ENCODE data around the gene BCL11A.
A peak's percentile ranks its signal among the peaks of the same experiment; 100 is the strongest.

Gene BCL11A

DNA sequence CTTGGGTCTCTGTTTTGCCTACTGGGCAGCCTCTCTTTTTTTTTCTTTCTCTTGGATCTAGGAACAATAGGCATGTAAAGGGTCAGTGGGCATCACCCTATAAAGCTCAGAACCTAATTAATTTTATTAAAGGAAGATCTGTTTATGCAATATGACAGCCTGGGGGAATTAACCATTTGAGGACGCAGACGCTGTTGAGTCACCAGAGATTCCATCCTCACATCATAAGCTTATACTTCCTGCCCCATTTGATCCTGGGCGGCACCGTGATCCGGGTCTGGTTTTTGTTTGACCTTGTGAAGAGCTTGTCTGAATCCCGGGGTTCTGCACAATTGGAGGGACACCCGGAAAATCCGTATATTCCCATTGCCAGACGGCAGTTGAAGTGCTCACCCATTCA, 16.8 kb upstream of the BCL11A start:
- Mint-ChIP-seq H3K9me3 (no peaks in the 10 kb centered on the region), H3K27ac (no peak overlapping the region), H3K36me3 (ENCODE audit: low read depth) (no peaks in the 10 kb centered on the region), H3K27me3 (peaks cover 37% of the 10 kb centered on the region), H3K4me1 (ENCODE audit: low read depth) (no peaks in the 10 kb centered on the region), H3K4me3 (no peak overlapping the region)
- no peak for DNase-seq

DNA sequence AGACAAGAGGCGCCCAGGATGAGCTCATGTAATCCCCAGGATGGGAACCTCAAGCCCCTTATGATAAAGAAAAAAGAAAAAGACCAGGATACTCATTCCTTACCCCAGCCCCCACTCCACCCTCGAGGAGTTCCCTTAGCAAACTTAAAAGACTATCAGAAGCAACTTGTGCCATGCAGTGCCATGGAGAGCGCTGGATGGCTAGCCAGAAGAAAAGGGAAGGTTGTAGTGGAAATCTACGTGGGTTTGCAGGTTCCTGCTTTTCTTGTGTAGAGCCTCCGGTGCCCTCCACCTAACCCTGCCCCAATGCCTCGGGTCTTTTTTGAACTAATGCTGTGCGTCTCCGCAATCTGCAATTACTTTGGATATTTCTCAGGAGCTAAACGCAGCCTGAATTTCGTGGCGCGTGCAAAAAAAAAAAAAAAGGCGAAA, 16.2 kb upstream of the BCL11A start:
- H3K4me1 Mint-ChIP-seq (ENCODE audit: low read depth) = no peaks in the 10 kb centered on the region
- no peak overlapping the region for H3K4me3 Mint-ChIP-seq
- peaks cover 41% of the 10 kb centered on the region for H3K27me3 Mint-ChIP-seq
- H3K27ac Mint-ChIP-seq = no peak overlapping the region
- H3K36me3 Mint-ChIP-seq (ENCODE audit: low read depth) = no peaks in the 10 kb centered on the region
- H3K9me3 Mint-ChIP-seq = no peaks in the 10 kb centered on the region
- no peak for DNase-seq

DNA sequence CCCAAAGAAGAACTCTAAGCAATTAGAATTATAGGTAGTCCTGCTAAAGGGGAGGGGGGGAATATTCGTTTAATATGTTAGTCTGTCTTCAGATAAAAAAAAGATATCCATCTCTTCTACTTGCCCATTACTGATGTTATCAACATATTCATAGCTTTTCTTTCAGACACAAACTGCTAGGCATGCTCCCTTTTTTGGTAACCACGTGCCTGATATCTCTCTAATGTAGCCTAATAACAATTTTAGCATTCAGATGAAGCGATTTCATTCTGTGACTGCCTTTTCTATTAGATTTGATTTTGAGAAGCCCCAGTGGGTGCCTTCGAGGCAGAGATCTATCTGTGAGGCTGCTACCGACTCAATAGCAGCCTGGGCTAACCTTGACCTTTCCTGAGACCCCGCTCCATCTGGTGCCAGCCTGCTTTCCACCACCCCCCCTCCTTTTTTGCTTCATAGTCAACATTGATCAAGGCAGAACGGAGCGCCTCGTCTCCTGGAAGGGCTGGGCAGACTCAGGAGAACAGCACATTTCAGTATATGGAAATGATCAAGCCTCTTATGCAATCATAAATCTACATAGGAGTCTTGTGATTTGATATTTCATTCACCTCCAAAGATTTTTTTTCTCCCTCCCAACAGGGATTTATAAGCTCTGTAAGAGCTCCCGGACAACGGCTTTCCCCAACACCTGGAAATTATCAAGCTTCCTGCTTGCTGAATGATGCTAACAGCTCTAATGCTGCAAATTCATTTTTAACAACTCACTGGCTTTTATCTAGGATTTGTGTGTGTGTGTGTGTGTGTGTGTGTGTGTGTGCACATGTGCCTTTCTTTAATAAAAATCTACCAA, 14.7 kb upstream of the BCL11A start:
- Mint-ChIP-seq H3K9me3 (no peaks in the 10 kb centered on the region), H3K4me3 (no peak overlapping the region), H3K4me1 (ENCODE audit: low read depth) (no peaks in the 10 kb centered on the region), H3K27ac (no peak overlapping the region), H3K36me3 (ENCODE audit: low read depth) (no peaks in the 10 kb centered on the region), H3K27me3 (peaks cover 48% of the 10 kb centered on the region)
- DNase-seq = no peak

DNA sequence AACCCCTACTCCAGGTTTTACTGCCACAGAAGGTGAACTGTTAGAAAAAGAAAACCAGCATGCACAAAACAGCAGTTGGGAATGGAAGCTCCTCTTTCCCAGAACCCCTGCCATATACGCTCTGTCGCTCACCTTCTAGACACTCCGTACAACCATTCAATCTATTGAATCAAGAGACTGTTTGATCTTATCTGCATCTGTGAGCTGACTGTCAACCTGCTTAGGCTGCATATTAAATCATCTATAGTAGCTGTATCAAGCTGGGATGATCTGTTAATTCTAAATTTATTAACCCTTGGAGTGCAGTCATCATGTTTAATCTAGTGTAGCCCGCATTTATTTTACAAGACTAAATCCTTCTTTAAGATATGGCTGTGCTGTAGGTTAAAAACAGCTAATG, 13.6 kb upstream of the BCL11A start:
- Mint-ChIP-seq H3K4me1 (ENCODE audit: low read depth) (no peaks in the 10 kb centered on the region), H3K36me3 (ENCODE audit: low read depth) (no peaks in the 10 kb centered on the region), H3K27ac (no peak overlapping the region), H3K4me3 (no peak overlapping the region), H3K9me3 (no peaks in the 10 kb centered on the region), H3K27me3 (peaks cover 50% of the 10 kb centered on the region)
- DNase-seq = no peak

DNA sequence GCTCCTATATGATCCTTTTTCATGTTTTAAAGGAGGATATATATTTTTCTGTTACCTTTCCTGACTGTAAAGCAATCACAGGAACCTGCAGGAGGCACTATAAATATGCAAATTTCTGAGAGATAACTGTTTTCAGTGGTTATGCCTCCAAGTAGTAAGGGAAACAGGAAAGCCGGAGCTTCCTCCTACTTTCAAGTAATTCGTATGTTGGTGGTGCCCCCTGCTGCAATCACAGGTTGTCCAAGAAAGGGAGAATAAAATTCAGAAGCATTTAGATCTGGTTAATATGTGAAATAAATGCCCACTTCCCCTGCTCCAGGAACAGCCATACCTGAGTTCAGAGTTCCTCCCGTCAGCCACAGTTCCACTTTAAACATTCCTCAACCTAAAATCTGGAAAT, 12.0 kb upstream of the BCL11A start:
- H3K4me1 Mint-ChIP-seq (ENCODE audit: low read depth) = no peaks in the 10 kb centered on the region

DNA sequence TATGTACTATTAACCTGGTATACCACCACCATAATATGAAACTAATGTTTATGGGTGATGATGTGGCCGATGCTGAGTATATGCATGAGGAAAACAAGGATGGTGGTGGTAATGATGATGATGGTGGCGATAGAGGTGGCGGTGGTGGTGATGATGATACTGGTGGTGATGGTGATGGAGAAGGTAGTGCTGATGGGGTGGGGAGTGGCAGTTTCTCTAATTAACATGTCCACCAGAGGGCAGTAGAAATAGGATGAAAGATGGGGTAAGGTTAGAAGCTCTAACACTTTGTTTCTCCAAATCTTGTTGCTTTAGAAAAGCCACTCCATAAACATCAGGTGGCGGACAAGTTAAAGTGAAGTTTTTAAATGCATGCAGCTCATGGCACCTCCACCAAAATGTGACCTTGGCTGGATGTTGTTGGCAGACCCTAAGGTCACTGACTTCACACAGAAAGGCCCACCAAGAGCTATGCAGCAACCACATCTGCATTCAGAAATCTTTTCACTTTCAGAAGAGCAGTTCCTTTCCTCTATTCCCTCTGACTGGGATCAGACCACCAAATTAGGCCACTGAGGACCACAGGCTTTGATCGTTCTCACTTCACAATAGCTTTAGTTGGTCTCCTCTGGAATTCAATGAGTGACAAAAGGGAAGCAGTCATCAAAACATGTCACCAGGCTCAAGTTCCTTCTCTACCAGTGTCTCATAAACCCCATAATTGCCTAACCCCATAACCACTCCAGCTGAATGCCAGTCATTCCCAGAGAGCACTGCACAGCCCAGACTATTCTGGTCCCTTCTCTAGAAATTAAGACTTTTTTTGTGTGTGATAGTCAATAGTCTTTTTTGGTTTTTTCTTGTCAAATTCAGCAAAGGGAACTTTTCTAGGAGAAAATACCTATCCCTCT, 7.5 kb upstream of the BCL11A start:
- Mint-ChIP-seq H3K4me1 (ENCODE audit: low read depth) (peaks cover 15% of the 10 kb centered on the region), H3K9me3 (no peaks in the 10 kb centered on the region), H3K36me3 (ENCODE audit: low read depth) (no peaks in the 10 kb centered on the region), H3K27me3 (peaks cover 83% of the 10 kb centered on the region), H3K27ac (no peak overlapping the region), H3K4me3 (no peak overlapping the region)
- no peak for DNase-seq

More for the DNA sequence above, 12.0 kb upstream of the BCL11A start:
- no peak for DNase-seq
- H3K4me3 Mint-ChIP-seq = no peak overlapping the region
- H3K9me3 Mint-ChIP-seq = no peaks in the 10 kb centered on the region
- H3K27ac Mint-ChIP-seq = no peak overlapping the region
- peaks cover 55% of the 10 kb centered on the region for H3K27me3 Mint-ChIP-seq
- no peaks in the 10 kb centered on the region for H3K36me3 Mint-ChIP-seq (ENCODE audit: low read depth)

DNA sequence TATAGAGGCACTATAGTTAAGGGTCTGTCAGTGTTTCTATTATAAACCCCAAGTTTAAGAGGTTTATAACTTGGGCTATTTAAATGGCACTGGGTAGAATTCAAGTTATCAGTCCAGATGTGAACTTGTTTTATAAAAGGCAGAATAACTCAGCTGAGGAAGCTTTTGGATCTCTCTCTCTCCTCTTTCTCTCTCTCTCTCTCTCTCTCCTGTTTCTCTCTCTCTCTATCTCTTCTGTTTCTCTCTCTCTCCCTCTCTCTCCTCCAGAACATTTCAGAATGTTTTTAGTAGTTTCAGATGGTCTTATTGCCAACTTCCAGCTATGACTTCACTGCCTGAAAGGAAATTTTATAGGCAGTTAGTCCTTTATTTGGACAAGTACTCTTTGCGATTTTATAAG, 6.4 kb upstream of the BCL11A start:
- H3K27ac Mint-ChIP-seq = no peak overlapping the region
- peaks cover 24% of the 10 kb centered on the region for H3K4me1 Mint-ChIP-seq (ENCODE audit: low read depth)
- peaks cover 87% of the 10 kb centered on the region for H3K27me3 Mint-ChIP-seq
- H3K36me3 Mint-ChIP-seq (ENCODE audit: low read depth) = no peaks in the 10 kb centered on the region
- no peaks in the 10 kb centered on the region for H3K9me3 Mint-ChIP-seq
- DNase-seq = no peak
- no peak overlapping the region for H3K4me3 Mint-ChIP-seq

DNA sequence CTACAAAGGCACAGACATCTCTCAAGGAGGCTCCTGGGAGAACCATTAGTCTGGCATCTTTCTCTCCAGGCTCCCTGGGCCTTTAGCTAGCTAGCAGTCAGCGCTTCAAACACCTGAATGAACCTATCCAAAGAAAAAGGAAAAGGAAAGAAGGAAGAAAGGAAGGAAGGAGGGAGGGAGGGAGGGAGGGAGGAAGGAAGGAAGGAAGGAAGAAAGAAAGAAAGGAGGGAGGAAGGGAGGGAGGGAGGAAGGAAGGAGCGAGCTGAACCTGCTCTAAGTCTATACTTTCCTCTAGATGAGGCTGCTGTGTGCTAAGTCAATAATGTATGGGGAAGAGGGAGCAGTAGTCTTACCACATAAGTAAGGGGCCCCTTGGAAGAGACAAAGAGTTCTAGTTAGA, 5.1 kb upstream of the BCL11A start:
- H3K27ac Mint-ChIP-seq = no peak overlapping the region
- peaks cover 24% of the 10 kb centered on the region for H3K4me1 Mint-ChIP-seq (ENCODE audit: low read depth)
- H3K4me3 Mint-ChIP-seq = no peak overlapping the region
- no peaks in the 10 kb centered on the region for H3K9me3 Mint-ChIP-seq
- H3K27me3 Mint-ChIP-seq = peaks cover 80% of the 10 kb centered on the region
- no peaks in the 10 kb centered on the region for H3K36me3 Mint-ChIP-seq (ENCODE audit: low read depth)
- DNase-seq = no peak

DNA sequence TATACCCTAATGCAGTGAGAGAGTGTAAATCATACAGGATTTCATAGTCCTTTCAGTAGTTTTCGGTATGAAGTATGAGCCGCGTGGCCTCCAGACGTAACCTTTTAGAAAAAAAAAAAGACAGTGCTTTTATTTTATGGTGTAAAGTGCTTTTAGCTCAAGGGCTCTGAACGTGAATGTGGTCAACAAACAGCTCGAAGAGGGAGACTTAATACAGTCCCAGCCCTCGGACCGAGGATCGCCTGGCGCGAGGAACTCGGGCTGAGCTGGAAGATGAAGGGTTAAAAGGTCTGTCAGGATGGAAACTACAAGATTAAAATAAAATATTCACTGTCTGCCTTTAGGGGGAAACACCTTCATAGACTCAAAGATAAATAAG, 4.0 kb upstream of the BCL11A start:
- DNase-seq = no peak
- Mint-ChIP-seq H3K4me1 (ENCODE audit: low read depth) (peaks cover 29% of the 10 kb centered on the region), H3K36me3 (ENCODE audit: low read depth) (no peaks in the 10 kb centered on the region), H3K27ac (no peak overlapping the region), H3K9me3 (no peaks in the 10 kb centered on the region), H3K27me3 (peaks cover 81% of the 10 kb centered on the region), H3K4me3 (peak overlapping the region; percentile 47)

DNA sequence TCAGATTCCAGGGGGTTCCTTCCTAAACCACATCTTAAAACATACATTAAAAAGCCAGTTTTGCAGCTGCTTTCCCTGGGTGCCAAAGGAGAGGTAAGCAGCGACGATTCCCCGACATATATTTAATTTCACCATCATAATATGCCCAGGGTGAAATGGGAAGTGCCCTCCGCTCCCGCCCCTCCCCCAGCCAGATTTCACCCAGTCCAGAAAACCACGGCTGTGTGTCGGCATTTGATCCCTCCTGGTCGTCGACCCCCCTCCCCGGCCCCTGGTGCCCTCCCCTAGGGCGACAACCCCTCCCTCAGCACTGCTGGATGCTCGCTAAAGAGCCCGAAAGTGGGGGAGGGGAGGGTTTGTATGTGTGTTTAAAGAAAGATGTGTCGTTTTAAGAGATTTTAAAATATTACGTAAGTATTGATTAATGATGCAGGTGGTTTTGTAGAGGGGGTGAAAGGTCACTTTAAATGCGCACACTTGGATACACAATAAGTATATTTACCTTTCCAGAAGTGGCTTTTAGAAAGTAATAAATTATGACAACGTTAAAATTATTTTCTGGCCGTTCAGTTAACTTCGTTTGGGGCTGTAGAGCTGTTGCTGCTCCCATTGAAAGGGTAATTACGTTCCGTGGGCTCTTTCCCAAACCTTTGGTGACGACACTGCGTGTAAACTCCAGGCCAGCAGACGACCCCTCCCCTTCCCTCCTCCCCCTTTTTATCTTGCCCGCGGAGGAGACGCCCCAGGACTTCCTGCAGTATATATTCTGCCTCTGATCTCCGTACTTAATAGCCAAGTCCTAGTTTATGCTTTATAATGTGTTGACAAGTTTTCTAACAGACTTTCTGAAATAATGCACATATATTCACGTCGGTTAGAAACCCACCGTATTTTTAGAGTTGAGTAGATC, 3.4 kb upstream of the BCL11A start:
- Mint-ChIP-seq H3K9me3 (no peaks in the 10 kb centered on the region), H3K27me3 (peaks cover 81% of the 10 kb centered on the region), H3K4me1 (ENCODE audit: low read depth) (peaks cover 33% of the 10 kb centered on the region), H3K27ac (no peak overlapping the region), H3K36me3 (ENCODE audit: low read depth) (no peaks in the 10 kb centered on the region), H3K4me3 (peak overlapping the region; percentile 47)
- DNase-seq = no peak

DNA sequence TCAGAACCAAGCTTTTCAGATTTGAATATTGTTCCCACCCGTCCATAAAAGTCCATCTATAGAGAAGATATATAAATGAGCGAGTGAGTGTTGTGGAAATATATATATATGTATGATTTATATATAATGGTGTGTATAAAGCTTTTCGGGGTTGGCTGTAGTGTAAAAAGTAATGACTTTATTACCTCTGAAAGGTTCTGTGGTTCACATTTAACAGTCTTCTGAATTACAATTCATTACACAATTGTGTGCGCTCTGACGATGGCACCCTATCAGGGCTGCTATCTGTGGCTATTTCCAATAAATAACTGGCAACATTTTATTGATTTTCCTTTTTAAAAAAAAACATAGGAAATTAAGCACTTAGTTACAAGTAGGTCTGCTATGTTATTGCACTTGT, 2.7 kb upstream of the BCL11A start:
- DNase-seq = no peak
- Mint-ChIP-seq H3K4me3 (peak overlapping the region; percentile 3), H3K27me3 (peaks cover 80% of the 10 kb centered on the region), H3K27ac (no peak overlapping the region), H3K36me3 (ENCODE audit: low read depth) (no peaks in the 10 kb centered on the region), H3K4me1 (ENCODE audit: low read depth) (peaks cover 38% of the 10 kb centered on the region), H3K9me3 (no peaks in the 10 kb centered on the region)

DNA sequence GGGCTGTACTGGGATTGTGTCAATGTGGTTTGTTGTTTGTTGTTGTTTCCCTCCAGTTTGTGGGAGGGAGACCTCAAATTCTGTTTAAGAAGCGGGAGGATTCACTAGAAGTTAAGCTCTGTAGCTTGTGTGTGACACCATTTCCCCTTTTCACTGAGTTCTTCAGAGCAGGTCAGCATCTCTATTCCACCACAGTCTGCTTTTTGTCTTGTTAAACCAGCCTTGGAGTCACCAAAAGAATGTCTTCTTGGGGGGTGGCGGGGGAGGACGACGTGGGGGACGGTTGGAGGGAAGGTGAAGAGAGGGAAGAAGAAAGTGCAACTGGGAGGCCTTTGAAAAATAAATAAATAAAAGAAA, 2.3 kb upstream of the BCL11A start:
- DNase-seq = no peak
- Mint-ChIP-seq H3K9me3 (no peaks in the 10 kb centered on the region), H3K4me1 (ENCODE audit: low read depth) (peaks cover 40% of the 10 kb centered on the region), H3K4me3 (peak overlapping the region; percentile 75), H3K27me3 (peaks cover 79% of the 10 kb centered on the region), H3K27ac (no peak overlapping the region), H3K36me3 (ENCODE audit: low read depth) (no peaks in the 10 kb centered on the region)

DNA sequence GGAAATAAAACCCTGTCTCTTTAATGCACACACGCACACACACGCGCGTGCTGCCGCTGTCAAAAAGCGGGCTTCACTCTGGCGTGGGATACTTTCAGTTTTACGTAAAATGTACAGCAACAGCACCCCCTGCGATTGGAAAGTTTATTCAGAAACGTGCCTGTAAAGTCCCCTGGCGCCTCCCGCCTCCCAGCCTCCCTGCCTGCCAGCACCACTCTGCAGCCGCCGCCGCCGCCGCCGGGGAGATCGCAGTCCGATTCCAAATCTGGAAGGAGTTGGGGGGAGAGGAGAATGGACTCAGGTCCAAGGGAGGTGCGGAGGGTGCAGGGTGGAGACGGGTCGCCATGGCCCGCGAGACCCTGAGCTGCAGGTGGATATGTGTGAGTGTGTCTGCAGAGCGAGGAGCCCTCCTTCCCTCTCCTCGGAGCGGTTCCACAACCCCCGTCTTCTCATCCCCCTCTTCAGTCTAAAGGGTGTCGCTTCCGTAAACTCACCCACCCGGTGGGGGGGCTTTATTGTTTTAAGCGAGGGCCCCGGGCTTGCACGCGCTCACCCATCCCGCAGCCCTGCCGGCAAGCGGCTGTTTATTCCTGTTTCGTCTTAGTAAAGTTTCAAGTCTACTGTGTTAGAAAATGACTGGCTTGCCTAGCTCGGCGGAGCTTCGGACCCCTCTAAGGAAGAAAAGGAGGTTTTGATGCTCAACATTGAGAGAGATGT, 1.8 kb upstream of the BCL11A start:
- Mint-ChIP-seq H3K27ac (peak overlapping the region; percentile 35), H3K4me3 (peak overlapping the region; percentile 75), H3K4me1 (ENCODE audit: low read depth) (peaks cover 42% of the 10 kb centered on the region), H3K9me3 (no peaks in the 10 kb centered on the region), H3K36me3 (ENCODE audit: low read depth) (no peaks in the 10 kb centered on the region), H3K27me3 (peaks cover 78% of the 10 kb centered on the region)
- DNase-seq = peak; percentile 71

DNA sequence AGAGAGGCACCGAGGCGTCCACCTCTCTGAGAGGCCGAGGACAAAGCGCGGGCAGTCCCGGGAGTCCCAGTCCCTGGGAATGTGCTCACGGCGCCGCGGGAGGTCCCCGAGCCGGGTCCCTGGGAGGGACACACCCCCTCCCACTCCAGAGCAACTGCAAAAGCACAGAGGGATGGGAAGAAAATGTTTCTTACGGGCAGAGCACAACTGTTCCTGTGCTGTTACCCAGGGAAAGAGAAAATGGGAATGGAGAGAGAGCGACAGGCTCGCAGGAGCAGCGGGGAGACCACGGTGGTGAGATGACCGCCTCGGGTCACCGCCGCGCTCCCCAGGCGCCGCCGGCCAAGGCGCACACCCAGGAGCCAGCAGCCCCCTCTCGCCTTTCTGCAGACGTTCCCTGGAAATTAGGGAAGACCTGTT, 1.2 kb upstream of the BCL11A start:
- H3K4me1 Mint-ChIP-seq (ENCODE audit: low read depth) = peaks cover 48% of the 10 kb centered on the region
- H3K36me3 Mint-ChIP-seq (ENCODE audit: low read depth) = no peaks in the 10 kb centered on the region
- H3K27ac Mint-ChIP-seq = no peak overlapping the region
- H3K4me3 Mint-ChIP-seq = peak overlapping the region; percentile 75
- peaks cover 78% of the 10 kb centered on the region for H3K27me3 Mint-ChIP-seq
- no peaks in the 10 kb centered on the region for H3K9me3 Mint-ChIP-seq
- DNase-seq = no peak
